Stimulated activated naive B cell treated with anti-CD40 and anti-IgM and Interleukin-4, amounts not matched to agents 10 μg/mL and 1 μg/mL and 100 μg/mL, for 72 hours (primary cell): ENCODE results near the gene UGT1A10.
"Not testable (repeated sequence)": the region's sequence is repeated elsewhere in the genome, so short reads cannot be mapped to it uniquely, and the experiment has no call there.

Source experiments
- ATAC-seq, 2 donors: fragments of 150-1000 bp; cut with Tn5 transposase; replicated peaks; 2 replicates each; pipeline ENCODE4 v1.10.0; 2021; ENCODE audit warnings: moderate library complexity in 1 of 2
- DNase-seq: peaks from one replicate; pipeline ENCODE4 v3.0.0; 2021
- H3K27ac Mint-ChIP-seq: one replicate; pipeline ENCODE4 v1.8.0; 2022; ENCODE audit warnings: mild to moderate bottlenecking, mixed read lengths
- H3K27me3 Mint-ChIP-seq, 2 donors: one replicate each; pipeline ENCODE4 v1.8.0; 2022; ENCODE audit warnings: mixed read lengths in 2 of 2
- H3K36me3 Mint-ChIP-seq, 2 donors: one replicate each; pipeline ENCODE4 v1.8.0; 2022; ENCODE audit warnings: mixed read lengths in 2 of 2, mild to moderate bottlenecking in 1 of 2
- H3K4me1 Mint-ChIP-seq, 2 donors: one replicate each; pipeline ENCODE4 v1.8.0; 2022; ENCODE audit warnings: mixed read lengths in 2 of 2, mild to moderate bottlenecking in 1 of 2
- H3K4me3 Mint-ChIP-seq, 2 donors: one replicate each; pipeline ENCODE4 v1.8.0; 2022; ENCODE audit warnings: mild to moderate bottlenecking in 2 of 2, mixed read lengths in 2 of 2, moderate library complexity in 1 of 2
- H3K9me3 Mint-ChIP-seq, 2 donors: one replicate each; pipeline ENCODE4 v1.8.0; 2022; ENCODE audit warnings: mixed read lengths in 2 of 2, mild to moderate bottlenecking in 1 of 2

Gene UGT1A10

DNA sequence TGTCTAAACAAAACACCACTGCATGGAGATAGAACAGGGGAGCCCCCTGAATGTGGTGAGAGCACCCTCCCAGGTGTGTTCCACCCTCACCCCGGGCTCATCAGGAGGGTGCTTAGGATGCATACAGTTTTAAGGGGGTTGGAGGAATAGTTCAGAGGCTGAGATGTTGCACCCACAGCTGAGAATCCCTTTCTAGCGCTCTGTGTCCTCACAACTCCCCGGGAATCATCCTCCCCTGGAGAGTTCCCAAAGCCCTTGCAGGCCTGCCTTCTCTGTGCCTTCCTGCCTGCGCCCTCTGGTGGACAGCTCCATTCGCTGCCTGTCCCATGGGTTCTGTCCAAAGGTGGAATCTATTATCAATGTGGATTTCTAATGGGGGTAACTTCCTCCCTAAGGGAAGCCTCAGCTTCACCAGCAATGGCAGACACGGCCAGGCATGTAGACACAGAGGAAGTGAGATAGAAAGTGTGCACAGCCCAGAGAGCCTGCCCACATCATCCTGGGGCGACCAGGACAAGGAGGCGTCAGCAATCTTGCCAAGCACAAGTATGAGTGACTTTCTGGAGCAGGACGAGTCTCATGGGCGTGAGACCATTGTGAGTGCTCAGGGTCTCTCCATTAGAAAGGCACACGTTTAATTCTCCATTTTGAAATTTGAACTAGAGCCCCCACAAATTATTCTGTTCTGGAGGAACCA, 75.2 kb downstream of the UGT1A10 start:
- Mint-ChIP-seq H3K27me3 (peaks cover 17 to 25% of the 10 kb centered on the region in 2 donors), H3K4me3 (no peak overlapping the region), H3K27ac (no peak overlapping the region), H3K4me1 (peaks cover 7 to 9% of the 10 kb centered on the region in 2 donors), H3K36me3 (no peaks in the 10 kb centered on the region), H3K9me3 (no peaks in the 10 kb centered on the region)
- ATAC-seq (peak; percentile 87 to 90), DNase-seq (peak; percentile 48)

GRCh38 chr2:233712611-233713261, 76.5 kb downstream of the UGT1A10 start, which contains the start of gene UGT1A5:
Gene UGT1A5 (plus strand): TSS chr2:233712907. CDS start chr2:233712992, 85 bp downstream.
- peak within 1 kb of the TSS; percentile 16 for H3K27ac Mint-ChIP-seq
- H3K27me3 Mint-ChIP-seq, result peaks cover 19 to 28% of the 10 kb centered on the region in 2 donors
- H3K4me1 Mint-ChIP-seq, result peaks cover 7 to 9% of the 10 kb centered on the region in 2 donors

GRCh38 chr2:233713262-233713615, 77.0 kb downstream of the UGT1A10 start:
- Mint-ChIP-seq H3K9me3 (no peaks in the 10 kb centered on the region), H3K27ac (no peak overlapping the region), H3K4me3 (no peak overlapping the region), H3K4me1 (peaks cover 7 to 9% of the 10 kb centered on the region in 2 donors), H3K36me3 (no peaks in the 10 kb centered on the region), H3K27me3 (peaks cover 18 to 30% of the 10 kb centered on the region in 2 donors)
- ATAC-seq (no peak), DNase-seq (no peak)

More at GRCh38 chr2:233712611-233713261, 76.5 kb downstream of the UGT1A10 start, which contains the start of gene UGT1A5:
- DNase-seq (no peak), ATAC-seq (no peak)
- Mint-ChIP-seq H3K4me3 (no peak within 1 kb of the TSS), H3K9me3 (no peaks in the 10 kb centered on the region), H3K36me3 (no peaks in the 10 kb centered on the region)

DNA sequence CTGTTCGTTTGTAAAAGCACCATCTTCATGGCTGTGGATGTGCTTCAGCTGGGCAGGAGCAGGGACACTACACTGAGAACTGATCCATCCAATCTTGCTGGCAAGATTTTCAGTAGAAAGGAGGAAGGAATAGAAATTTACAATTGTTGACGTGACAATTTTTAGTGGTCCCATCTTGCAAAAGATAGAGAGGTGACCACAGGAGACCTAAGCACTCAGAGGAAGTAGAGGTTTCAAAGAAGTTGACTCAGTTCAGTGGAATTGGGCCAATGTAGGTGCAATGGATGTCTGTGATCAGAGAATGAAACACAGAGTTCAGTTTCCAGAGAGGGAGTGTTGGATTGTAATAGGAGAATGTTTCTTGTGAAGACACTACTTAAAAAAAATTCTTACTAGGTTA, 77.9 kb downstream of the UGT1A10 start:
- Mint-ChIP-seq H3K4me1 (peaks cover 7 to 9% of the 10 kb centered on the region in 2 donors), H3K9me3 (no peaks in the 10 kb centered on the region), H3K4me3 (no peak overlapping the region), H3K27me3 (peaks cover 24 to 32% of the 10 kb centered on the region in 2 donors), H3K27ac (no peak overlapping the region), H3K36me3 (no peaks in the 10 kb centered on the region)
- ATAC-seq (no peak), DNase-seq (no peak)

DNA sequence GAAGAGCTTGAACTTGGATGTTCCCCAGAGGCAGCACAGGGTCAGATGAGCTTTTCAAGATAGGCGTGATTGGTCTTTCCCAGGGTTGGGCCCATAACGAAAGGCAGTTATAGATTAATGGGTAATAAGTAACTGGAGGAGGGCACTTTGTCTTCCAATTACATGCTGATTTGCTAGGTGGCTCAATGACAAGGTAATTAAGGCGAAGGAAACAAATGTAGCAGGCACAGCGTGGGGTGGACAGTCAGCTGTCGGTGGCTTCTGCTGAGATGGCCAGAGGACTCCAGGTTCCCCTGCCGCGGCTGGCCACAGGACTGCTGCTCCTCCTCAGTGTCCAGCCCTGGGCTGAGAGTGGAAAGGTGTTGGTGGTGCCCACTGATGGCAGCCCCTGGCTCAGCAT, 82.3 kb downstream of the UGT1A10 start, which contains the start of gene UGT1A4:
Gene UGT1A4, plus strand, starts transcription at position 185 of the 400 bp plus-strand sequence. Its CDS starts 85 bp downstream, at position 270.
- Mint-ChIP-seq H3K4me3 (no peak within 1 kb of the TSS), H3K36me3 (no peaks in the 10 kb centered on the region), H3K4me1 (no peaks in the 10 kb centered on the region), H3K9me3 (no peaks in the 10 kb centered on the region), H3K27me3 (peaks cover 31 to 36% of the 10 kb centered on the region in 2 donors), H3K27ac (no peak within 1 kb of the TSS)
- no peak for ATAC-seq
- no peak for DNase-seq

DNA sequence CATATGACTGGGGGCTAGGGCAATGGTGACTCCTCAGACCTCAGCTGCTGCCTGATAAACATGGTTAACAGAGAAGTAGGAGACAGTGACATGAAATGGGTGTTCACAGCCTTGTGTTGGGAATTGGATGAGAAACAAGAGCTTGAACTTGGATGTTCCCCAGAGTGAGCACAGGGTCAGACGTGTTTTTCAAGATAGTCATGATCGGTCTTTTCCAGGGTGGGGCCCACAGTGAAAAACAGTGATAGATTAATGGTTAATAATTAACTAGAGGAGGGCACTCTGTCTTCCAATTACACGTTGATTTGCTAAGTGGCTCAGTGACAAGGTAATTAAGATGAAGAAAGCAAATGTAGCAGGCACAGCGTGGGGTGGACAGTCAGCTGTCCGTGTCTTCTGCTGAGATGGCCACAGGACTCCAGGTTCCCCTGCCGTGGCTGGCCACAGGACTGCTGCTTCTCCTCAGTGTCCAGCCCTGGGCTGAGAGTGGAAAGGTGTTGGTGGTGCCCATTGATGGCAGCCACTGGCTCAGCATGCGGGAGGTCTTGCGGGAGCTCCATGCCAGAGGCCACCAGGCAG, 92.6 kb downstream of the UGT1A10 start, which contains the start of gene UGT1A3:
Gene UGT1A3, plus strand, starts transcription at position 320 of the 579 bp plus-strand sequence. Its CDS starts 85 bp downstream, at position 405.
- H3K27me3 Mint-ChIP-seq, result peaks cover 24 to 39% of the 10 kb centered on the region in 2 donors
- no peak within 1 kb of the TSS for H3K4me3 Mint-ChIP-seq
- H3K27ac Mint-ChIP-seq, result no peak within 1 kb of the TSS
- H3K36me3 Mint-ChIP-seq, result no peaks in the 10 kb centered on the region
- DNase-seq (no peak), ATAC-seq (no peak)
- H3K4me1 Mint-ChIP-seq, result peaks cover 0 to 5% of the 10 kb centered on the region in 2 donors
- no peaks in the 10 kb centered on the region for H3K9me3 Mint-ChIP-seq

- H3K36me3 Mint-ChIP-seq, ATAC-seq, H3K4me3 Mint-ChIP-seq, DNase-seq, H3K4me1 Mint-ChIP-seq, H3K9me3 Mint-ChIP-seq, H3K27ac Mint-ChIP-seq: not testable (repeated sequence)
- peaks cover 46 to 55% of the 10 kb centered on the region in 2 donors for H3K27me3 Mint-ChIP-seq
These were observed 100.8 kb downstream of the UGT1A10 start for GRCh38 chr2:233736868-233737653.

DNA sequence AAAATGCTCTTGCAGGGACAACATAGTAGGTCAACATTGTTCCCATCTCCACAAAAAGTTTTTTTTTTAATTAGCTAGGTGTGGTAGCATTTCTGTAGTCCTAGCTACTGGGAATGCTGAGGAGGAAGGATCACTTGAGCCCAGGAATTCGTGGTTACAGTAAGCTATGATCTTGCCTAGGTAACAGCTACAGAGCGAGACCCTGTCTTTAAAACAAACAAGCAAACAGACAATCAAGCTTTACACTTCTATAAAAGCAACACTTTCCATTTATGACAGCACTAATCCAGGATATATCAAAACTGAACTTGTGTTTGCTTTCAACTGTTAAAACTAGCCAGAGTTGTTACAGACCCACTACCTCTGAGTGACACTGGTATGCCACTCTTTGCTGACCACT, 104.6 kb downstream of the UGT1A10 start:
- no peak overlapping the region for H3K27ac Mint-ChIP-seq

GRCh38 chr2:233743464-233744259, 107.4 kb downstream of the UGT1A10 start:
- DNase-seq (no peak), ATAC-seq (no peak)
- Mint-ChIP-seq H3K4me1 (no peaks in the 10 kb centered on the region), H3K4me3 (no peak overlapping the region), H3K36me3 (no peaks in the 10 kb centered on the region), H3K9me3 (peaks cover 3% of the 10 kb centered on the region in 2 donors), H3K27me3 (peaks cover 45 to 46% of the 10 kb centered on the region in 2 donors), H3K27ac (no peak overlapping the region)

More for the DNA sequence above, 104.6 kb downstream of the UGT1A10 start:
- no peak overlapping the region for H3K4me3 Mint-ChIP-seq
- DNase-seq (no peak), ATAC-seq (no peak)
- peaks cover 0 to 3% of the 10 kb centered on the region in 2 donors for H3K9me3 Mint-ChIP-seq
- H3K4me1 Mint-ChIP-seq, result no peaks in the 10 kb centered on the region
- no peaks in the 10 kb centered on the region for H3K36me3 Mint-ChIP-seq
- peaks cover 42 to 44% of the 10 kb centered on the region in 2 donors for H3K27me3 Mint-ChIP-seq

GRCh38 chr2:233745073-233745755, 109.0 kb downstream of the UGT1A10 start:
- H3K9me3 Mint-ChIP-seq, result peaks cover 5 to 11% of the 10 kb centered on the region in 2 donors
- no peaks in the 10 kb centered on the region for H3K4me1 Mint-ChIP-seq
- ATAC-seq, result no peak

GRCh38 chr2:233745838-233746237, 109.6 kb downstream of the UGT1A10 start:
- Mint-ChIP-seq H3K27me3 (peaks cover 29 to 40% of the 10 kb centered on the region in 2 donors), H3K9me3 (peaks cover 7 to 15% of the 10 kb centered on the region in 2 donors)
- H3K36me3 Mint-ChIP-seq, DNase-seq, H3K4me1 Mint-ChIP-seq, ATAC-seq, H3K27ac Mint-ChIP-seq, H3K4me3 Mint-ChIP-seq: not testable (repeated sequence)

More at GRCh38 chr2:233745073-233745755, 109.0 kb downstream of the UGT1A10 start:
- H3K27me3 Mint-ChIP-seq, result peaks cover 31 to 44% of the 10 kb centered on the region in 2 donors
- H3K27ac Mint-ChIP-seq, result no peak overlapping the region
- peaks cover 2 to 6% of the 10 kb centered on the region in 2 donors for H3K36me3 Mint-ChIP-seq
- DNase-seq, result no peak
- H3K4me3 Mint-ChIP-seq, result no peak overlapping the region

DNA sequence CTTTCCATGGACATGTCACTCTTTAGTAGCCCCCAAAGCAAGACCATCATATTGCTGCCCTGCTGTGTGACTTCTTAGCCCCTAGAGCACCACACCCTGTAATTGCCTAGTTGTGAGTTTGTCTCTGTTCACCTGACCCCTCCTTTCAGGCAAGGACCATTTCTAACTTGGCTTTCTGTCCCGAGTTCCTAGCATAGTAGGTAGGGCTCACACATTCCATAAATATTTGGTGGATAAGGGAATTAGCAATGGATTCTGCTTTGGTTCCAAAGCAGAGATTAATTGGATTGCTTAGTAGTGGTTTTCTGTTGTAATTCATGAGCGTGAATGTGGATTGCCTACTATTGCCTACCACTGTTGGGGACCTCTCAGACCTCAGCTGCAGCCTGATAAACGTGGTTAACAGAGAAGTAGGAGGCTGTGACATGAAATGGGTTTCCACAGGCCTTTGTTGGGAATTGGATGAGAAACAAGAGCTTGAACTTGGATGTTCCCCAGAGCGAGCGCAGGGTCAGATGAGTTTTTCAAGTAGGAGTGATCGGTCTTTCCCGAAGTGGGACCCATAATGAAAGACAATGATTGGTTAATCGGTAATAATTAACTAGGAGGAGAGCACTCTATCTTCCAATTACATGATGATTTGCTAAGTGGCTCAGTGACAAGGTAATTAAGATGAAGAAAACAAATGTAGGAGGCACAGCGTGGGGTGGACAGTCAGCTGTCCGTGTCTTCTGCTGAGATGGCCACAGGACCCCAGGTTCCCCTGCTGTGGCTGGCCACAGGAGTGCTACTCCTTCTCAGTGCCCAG, 110.4 kb downstream of the UGT1A10 start:
- no peak overlapping the region for H3K27ac Mint-ChIP-seq

More for the DNA sequence above, 110.4 kb downstream of the UGT1A10 start:
- peaks cover 3 to 9% of the 10 kb centered on the region in 2 donors for H3K36me3 Mint-ChIP-seq
- H3K27me3 Mint-ChIP-seq, result peaks cover 29 to 38% of the 10 kb centered on the region in 2 donors
- no peak for DNase-seq
- ATAC-seq, result no peak
- H3K4me1 Mint-ChIP-seq, result no peaks in the 10 kb centered on the region
- H3K4me3 Mint-ChIP-seq, result no peak overlapping the region
- peaks cover 15 to 23% of the 10 kb centered on the region in 2 donors for H3K9me3 Mint-ChIP-seq
